WTC11 (cell line): Measurements from ENCODE around the gene ZNF516. TPM values are rescaled to one million over a fixed set of nuclear protein-coding genes. Genes with fewer than 3 reads are reported as not detected.

Experiments used
- ATAC-seq: fragments of 200-7000 bp; cut with Tn5 transposase; 2 replicates; pipeline ENCODE4 v1.10.0; 2021; ENCODE audit warnings: mild to moderate bottlenecking, moderate library complexity
- CTCF ChIA-PET: fragments of 300-600 bp; sonication (Branson Sonifier 250); formaldehyde crosslinking; loops from one replicate; lab custom pipeline; 2021; ENCODE audit warnings: antibody characterized with exemption; lab: Charles Lee
- POLR2A ChIA-PET: fragments of 350-600 bp; sonication (Branson Sonifier 250); formaldehyde crosslinking; loops from one replicate; lab custom pipeline; 2021; ENCODE audit warnings: antibody characterized with exemption; lab: Charles Lee
- DNase-seq: peaks from one replicate; pipeline ENCODE4 v3.0.0; 2021; ENCODE audit warnings: low spot score
- H3K27ac Mint-ChIP-seq: 2 replicates; pipeline ENCODE4 v1.8.0; 2021; ENCODE audit warnings: mixed read lengths
- H3K27me3 Mint-ChIP-seq: 2 replicates; pipeline ENCODE4 v1.8.0; 2021; ENCODE audit warnings: low read depth, mild to moderate bottlenecking, moderate library complexity, mixed read lengths
- H3K36me3 Mint-ChIP-seq: 2 replicates; pipeline ENCODE4 v1.8.0; 2021; ENCODE audit warnings: mixed read lengths
- H3K4me1 Mint-ChIP-seq: 2 replicates; pipeline ENCODE4 v1.8.0; 2022; ENCODE audit warnings: mixed read lengths
- H3K4me3 Mint-ChIP-seq: 2 replicates; pipeline ENCODE4 v1.8.0; 2021; ENCODE audit warnings: mild to moderate bottlenecking, moderate library complexity, mixed read lengths
- H3K9me3 Mint-ChIP-seq: 2 replicates; pipeline ENCODE4 v1.8.0; 2021; ENCODE audit warnings: mixed read lengths
- AR ChIP-seq: fragments of 250-450 bp; sonication (Bioruptor Pico); IDR thresholded peaks from 2 replicates; pipeline ENCODE4 v1.9.0; 2021; ENCODE audit warnings: mild to moderate bottlenecking
- EMX1 ChIP-seq: fragments of 250-450 bp; sonication (Bioruptor Pico); IDR thresholded peaks from 2 replicates; pipeline ENCODE4 v1.8.0; 2021; ENCODE audit warnings: mild to moderate bottlenecking
- ERG ChIP-seq: fragments of 250-450 bp; sonication (Bioruptor Pico); IDR thresholded peaks from 2 replicates; pipeline ENCODE4 v1.8.0; 2021; ENCODE audit warnings: mild to moderate bottlenecking
- FOXK1 ChIP-seq: sonication (generic); formaldehyde crosslinking; IDR thresholded peaks from 2 replicates; pipeline ENCODE4 v1.8.0; 2022; ENCODE audit warnings: mild to moderate bottlenecking, moderate library complexity, missing genetic modification reagents
- FOXP4 ChIP-seq: sonication (generic); formaldehyde crosslinking; IDR thresholded peaks from 2 replicates; pipeline ENCODE4 v1.8.0; 2022; ENCODE audit warnings: mild to moderate bottlenecking, missing genetic modification reagents
- JAZF1 ChIP-seq: fragments of 250-450 bp; sonication (Bioruptor Pico); IDR thresholded peaks from 2 replicates; pipeline ENCODE4 v1.9.0; 2021; ENCODE audit warnings: moderate library complexity, mild to moderate bottlenecking, inconsistent platforms
- NR1H2 ChIP-seq: sonication (generic); formaldehyde crosslinking; IDR thresholded peaks from 2 replicates; pipeline ENCODE4 v1.9.0; 2021; ENCODE audit warnings: mild to moderate bottlenecking, moderate library complexity, missing genetic modification reagents
- OVOL2 ChIP-seq: fragments of 250-450 bp; sonication (Bioruptor Pico); IDR thresholded peaks from 2 replicates; pipeline ENCODE4 v1.9.0; 2021; ENCODE audit warnings: mild to moderate bottlenecking, borderline replicate concordance
- PRDM15 ChIP-seq: sonication (generic); formaldehyde crosslinking; IDR thresholded peaks from 2 replicates; pipeline ENCODE4 v1.8.0; 2022; ENCODE audit warnings: missing genetic modification reagents
- SP1 ChIP-seq: sonication (generic); formaldehyde crosslinking; conservative IDR thresholded peaks from 2 replicates; pipeline ENCODE4 v1.8.1; 2022; ENCODE audit warnings: missing genetic modification reagents
- TEAD4 ChIP-seq: sonication (generic); formaldehyde crosslinking; IDR thresholded peaks from 2 replicates; pipeline ENCODE4 v1.8.0; 2022; ENCODE audit warnings: mild to moderate bottlenecking, missing genetic modification reagents
- TP53 ChIP-seq: sonication (generic); formaldehyde crosslinking; IDR thresholded peaks from 2 replicates; pipeline ENCODE4 v1.8.1; 2023; ENCODE audit warnings: mild to moderate bottlenecking, missing genetic modification reagents
- USF2 ChIP-seq: sonication (generic); formaldehyde crosslinking; IDR thresholded peaks from 2 replicates; pipeline ENCODE4 v1.8.1; 2023; ENCODE audit warnings: mild to moderate bottlenecking, missing genetic modification reagents, moderate library complexity
- ZNF317 ChIP-seq: sonication (generic); formaldehyde crosslinking; IDR thresholded peaks from 2 replicates; pipeline ENCODE4 v1.8.1; 2023; ENCODE audit warnings: low read depth, mild to moderate bottlenecking, moderate library complexity, missing genetic modification reagents, borderline replicate concordance
- ZNF416 ChIP-seq: fragments of 250-450 bp; sonication (Bioruptor Pico); IDR thresholded peaks from 2 replicates; pipeline ENCODE4 v1.9.0; 2021; ENCODE audit warnings: mild to moderate bottlenecking, inconsistent platforms
- total RNA-seq: library from RNA; stranded (reverse); gene quantifications from 3 replicates; pipeline ENCODE4 v1.2.3, GENCODE V29; 2021

The ZNF516 gene
- total RNA-seq, 1 experiment from 2014 or later, result 58.6 TPM

GRCh38 chr18:76407681-76408080 is 87.4 kb downstream of the ZNF516 start:
- no peak for ATAC-seq
- ChIA-PET CTCF (no interaction called here), POLR2A (no interaction called here)
- Mint-ChIP-seq H3K27me3 (no peaks in the 10 kb centered on the region; the same call in 1 of the 2 replicates), H3K4me1 (peaks cover 13% of the 10 kb centered on the region), H3K4me3 (no peak overlapping the region), H3K9me3 (peaks cover 8% of the 10 kb centered on the region), H3K36me3 (peaks cover 13% of the 10 kb centered on the region; the same call in 1 of the 2 replicates), H3K27ac (no peak overlapping the region)
- DNase-seq, result no peak
- TF ChIP-seq FOXP4, result no peak
- TF ChIP-seq ZNF416 (CRISPR knock-in tag), result no peak
- TF ChIP-seq PRDM15 (CRISPR knock-in tag), result no peak
- no peak for TF ChIP-seq NR1H2
- TF ChIP-seq TP53, result no peak
- no peak for TF ChIP-seq JAZF1 (CRISPR knock-in tag)
- TF ChIP-seq OVOL2 (CRISPR knock-in tag), result no peak
- no peak for TF ChIP-seq AR (CRISPR knock-in tag)
- no peak for TF ChIP-seq EMX1 (CRISPR knock-in tag)
- no peak for TF ChIP-seq SP1 (CRISPR knock-in tag)
- no peak for TF ChIP-seq ZNF317 (CRISPR knock-in tag)
- TF ChIP-seq FOXK1 (CRISPR knock-in tag), result no peak
- TF ChIP-seq TEAD4 (CRISPR knock-in tag), result no peak

GRCh38 chr18:76406791-76407190 is 88.3 kb downstream of the ZNF516 start:
- Mint-ChIP-seq H3K4me3 (no peak overlapping the region), H3K27ac (no peak overlapping the region; the same call in 1 of the 2 replicates), H3K9me3 (peaks cover 8% of the 10 kb centered on the region), H3K4me1 (peaks cover 4% of the 10 kb centered on the region; the same call in 1 of the 2 replicates), H3K36me3 (peaks cover 13% of the 10 kb centered on the region; the same call in 1 of the 2 replicates), H3K27me3 (no peaks in the 10 kb centered on the region; the same call in 1 of the 2 replicates)
- ChIA-PET POLR2A (no interaction called here), CTCF (no interaction called here)
- ATAC-seq, result no peak
- no peak for DNase-seq
- TF ChIP-seq TEAD4 (CRISPR knock-in tag) (no peak), ERG (CRISPR knock-in tag) (no peak), USF2 (no peak)
